Astrocyte of the spinal cord (primary cell): ENCODE results near the gene POLR1C.
"Not testable (repeated sequence)": the region's sequence is repeated elsewhere in the genome, so short reads cannot be mapped to it uniquely, and the experiment has no call there.

Source experiments
- DNase-seq: peaks from one replicate; pipeline ENCODE4 v3.0.0; 2011; ENCODE audit warnings: low read depth, low spot score
- H3K4me3 ChIP-seq: 2 replicates; pipeline ENCODE4 v1.5.1; 2011; ENCODE audit warnings: low read depth, mild to moderate bottlenecking, low read length, moderate library complexity
- CTCF ChIP-seq: IDR thresholded peaks from 2 replicates; pipeline ENCODE4 v1.5.1; 2012; ENCODE audit warnings: low read depth, mild to moderate bottlenecking, low read length, inconsistent platforms
- in situ Hi-C: cut with HindIII; loops from 2 replicates; pipeline ENCODE4 v1.10.0; 2017; ENCODE audit warnings: low sequenced_read_pairs

Gene POLR1C

GRCh38 chr6:43516697-43517504, at the start of gene POLR1C, which contains the start of gene YIPF3:
Gene POLR1C, plus strand, starts transcription at chr6:43517089. Its CDS starts 21 bp downstream, at chr6:43517110.
Gene YIPF3, minus strand, starts transcription at chr6:43516926. Its CDS starts 119 bp downstream, at chr6:43516807.
- H3K4me3 ChIP-seq, result peak within 1 kb of the TSS; percentile 99
- peak; percentile 98 for DNase-seq
- no peak for TF ChIP-seq CTCF
- in situ Hi-C loops, result no loop called here

- DNase-seq, H3K4me3 ChIP-seq, in situ Hi-C loops: not testable (repeated sequence)
Observed at GRCh38 chr6:43467265-43467664, 49.6 kb upstream of the POLR1C start.

- in situ Hi-C loops, result no loop called here
- H3K4me3 ChIP-seq, result no peak overlapping the region
- DNase-seq, result no peak
- TF ChIP-seq CTCF, result no peak
Observed at GRCh38 chr6:43467752-43468151, 49.1 kb upstream of the POLR1C start.

- DNase-seq, result no peak
- in situ Hi-C loops, result no loop called here
- no peak for TF ChIP-seq CTCF
Observed at GRCh38 chr6:43468240-43468639, 48.6 kb upstream of the POLR1C start.

GRCh38 chr6:43468748-43469681, 47.9 kb upstream of the POLR1C start:
- no peak overlapping the region for H3K4me3 ChIP-seq
- DNase-seq, result no peak
- in situ Hi-C loops, result no loop called here
- no peak for TF ChIP-seq CTCF

More at GRCh38 chr6:43468240-43468639, 48.6 kb upstream of the POLR1C start:
- H3K4me3 ChIP-seq, result no peak overlapping the region

- in situ Hi-C loops, result no loop called here
- DNase-seq, result no peak
- no peak overlapping the region for H3K4me3 ChIP-seq
- TF ChIP-seq CTCF, result no peak
Observed at GRCh38 chr6:43469947-43470346, 46.9 kb upstream of the POLR1C start.
